ENCODE data around the gene TMEM135.

- TF ChIP-seq POLR2A (IDR thresholded peaks at IDR 0.05), result no peak
- TF ChIP-seq CTCF (IDR thresholded peaks at IDR 0.05), result no peak
These were observed 672 bp downstream of the TMEM135 start for GRCh38 chr11:87038235-87038977.

Data from thyroid gland (tissue), 4 donors.